ENCODE measurements around the gene KLRC2.
"Not testable (repeated sequence)": the region's sequence is repeated elsewhere in the genome, so short reads cannot be mapped to it uniquely, and the experiment has no call there.

DNA sequence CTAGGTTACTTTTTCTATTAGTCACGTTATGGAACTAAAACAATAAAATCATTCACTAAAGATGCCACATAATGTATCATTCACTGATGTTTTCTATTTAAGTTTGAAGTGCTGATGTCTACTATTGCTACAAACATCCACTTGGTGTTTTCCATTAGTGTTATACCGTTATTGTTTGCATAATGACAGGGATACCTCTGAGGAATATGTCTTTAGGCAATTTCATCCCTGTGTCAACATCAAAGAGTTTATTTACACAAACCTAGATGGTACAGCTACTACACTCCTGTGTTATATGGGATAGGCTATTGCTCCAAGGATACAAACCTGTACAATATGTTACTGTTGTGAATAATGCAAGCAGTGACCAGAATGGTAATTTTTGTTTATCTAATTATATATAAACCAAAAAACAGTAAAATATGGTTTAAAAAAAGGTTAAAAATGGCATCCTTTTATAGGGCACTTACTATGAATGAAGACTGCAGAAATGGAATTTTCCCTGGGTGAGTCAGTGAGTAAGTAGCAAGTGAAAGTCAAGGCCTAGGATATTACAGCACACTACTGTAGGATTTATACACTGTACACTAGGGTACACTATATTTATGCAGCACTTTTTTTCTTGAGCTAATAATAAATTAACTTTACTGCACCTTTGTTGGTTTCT, 3.9 kb upstream of the KLRC2 start:
- TF ChIP-seq, protein P1, sequence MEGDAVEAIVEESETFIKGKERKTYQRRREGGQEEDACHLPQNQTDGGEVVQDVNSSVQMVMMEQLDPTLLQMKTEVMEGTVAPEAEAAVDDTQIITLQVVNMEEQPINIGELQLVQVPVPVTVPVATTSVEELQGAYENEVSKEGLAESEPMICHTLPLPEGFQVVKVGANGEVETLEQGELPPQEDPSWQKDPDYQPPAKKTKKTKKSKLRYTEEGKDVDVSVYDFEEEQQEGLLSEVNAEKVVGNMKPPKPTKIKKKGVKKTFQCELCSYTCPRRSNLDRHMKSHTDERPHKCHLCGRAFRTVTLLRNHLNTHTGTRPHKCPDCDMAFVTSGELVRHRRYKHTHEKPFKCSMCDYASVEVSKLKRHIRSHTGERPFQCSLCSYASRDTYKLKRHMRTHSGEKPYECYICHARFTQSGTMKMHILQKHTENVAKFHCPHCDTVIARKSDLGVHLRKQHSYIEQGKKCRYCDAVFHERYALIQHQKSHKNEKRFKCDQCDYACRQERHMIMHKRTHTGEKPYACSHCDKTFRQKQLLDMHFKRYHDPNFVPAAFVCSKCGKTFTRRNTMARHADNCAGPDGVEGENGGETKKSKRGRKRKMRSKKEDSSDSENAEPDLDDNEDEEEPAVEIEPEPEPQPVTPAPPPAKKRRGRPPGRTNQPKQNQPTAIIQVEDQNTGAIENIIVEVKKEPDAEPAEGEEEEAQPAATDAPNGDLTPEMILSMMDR (conservative IDR thresholded peaks at IDR 0.05 in 1 of 2, IDR thresholded peaks at IDR 0.05 in 1 of 2; ENCODE audit: extremely low read depth in 1 of 2, insufficient read depth in 1 of 2, low read depth in 1 of 2, low read length in 2 of 2), result not testable (repeated sequence)
- TF ChIP-seq EZH2 (IDR thresholded peaks at IDR 0.05; ENCODE audit: borderline replicate concordance, low read length), result not testable (repeated sequence)
